NCI-H1092 (cell line): Measurements from ENCODE around the gene ZNF740.
"Not testable (repeated sequence)": the region's sequence is repeated elsewhere in the genome, so short reads cannot be mapped to it uniquely, and the experiment has no call there.

ENCODE experiments used
- DNase-seq: peaks from one replicate; lab custom pipeline; 2025; lab: John Stamatoyannopoulos, UW

The ZNF740 gene

DNA sequence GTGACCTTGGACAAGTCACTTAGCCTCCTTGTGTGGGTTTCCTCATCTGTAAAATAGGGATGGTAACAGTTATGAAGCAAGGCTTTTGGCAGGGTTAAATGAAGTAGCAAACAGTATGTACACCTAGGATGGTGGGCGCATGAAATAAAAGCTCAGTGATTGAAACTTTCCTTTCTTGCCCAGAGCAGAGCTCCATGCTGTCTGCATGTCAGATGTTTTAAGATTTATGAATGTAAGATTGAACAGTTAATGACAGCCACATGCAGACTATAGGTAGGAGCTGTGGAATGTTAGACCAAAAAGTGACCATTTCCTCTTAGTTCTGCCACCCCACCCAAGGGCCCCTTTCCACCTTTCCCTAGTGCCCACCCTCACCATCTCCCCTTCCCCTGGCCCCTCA lies 14.5 kb downstream of the ZNF740 start:
- no peak for DNase-seq

DNA sequence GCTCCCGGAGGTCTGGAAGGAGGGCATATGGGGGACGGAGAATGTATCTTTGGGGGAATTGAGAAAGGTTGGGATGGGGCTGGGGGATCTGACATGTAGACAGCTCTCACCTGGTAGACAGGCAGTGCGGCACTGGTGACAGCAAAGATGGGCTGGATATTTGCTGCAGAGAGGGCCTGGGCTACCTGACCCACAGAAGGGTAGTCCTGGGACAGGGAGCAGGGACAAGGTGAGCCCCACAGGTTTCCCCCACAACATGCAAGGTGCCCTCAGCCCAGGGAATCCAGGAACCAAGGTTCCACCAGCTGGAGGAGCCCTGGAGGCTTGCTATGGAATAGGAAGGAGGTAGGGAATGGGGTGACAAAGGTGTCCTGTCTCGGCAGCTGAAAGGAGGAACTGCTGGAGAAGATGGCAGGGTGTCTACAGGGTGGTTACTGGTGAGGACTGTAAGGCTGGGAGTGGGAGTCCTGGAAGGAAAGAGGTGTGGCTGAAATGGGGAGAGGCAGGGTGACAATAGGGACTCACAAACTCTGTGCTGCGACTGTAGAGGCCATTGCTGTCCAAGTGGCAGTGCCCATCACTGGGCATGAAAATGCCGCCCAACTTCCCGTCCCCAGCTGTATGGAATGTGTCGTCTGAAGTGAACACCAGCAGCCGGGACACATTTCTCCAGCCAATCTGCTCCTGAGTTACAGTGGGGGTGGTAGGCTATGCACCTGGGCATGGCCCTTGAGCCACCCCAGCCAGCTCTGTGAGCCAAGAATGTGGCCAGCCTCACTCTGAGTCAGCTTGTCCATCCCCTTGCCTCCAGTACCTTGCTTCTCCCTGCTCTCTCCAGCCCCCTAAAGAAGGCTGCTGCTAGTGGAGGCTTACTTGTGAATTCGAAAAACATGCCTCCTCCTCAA lies 15.2 kb downstream of the ZNF740 start:
- no peak for DNase-seq

DNA sequence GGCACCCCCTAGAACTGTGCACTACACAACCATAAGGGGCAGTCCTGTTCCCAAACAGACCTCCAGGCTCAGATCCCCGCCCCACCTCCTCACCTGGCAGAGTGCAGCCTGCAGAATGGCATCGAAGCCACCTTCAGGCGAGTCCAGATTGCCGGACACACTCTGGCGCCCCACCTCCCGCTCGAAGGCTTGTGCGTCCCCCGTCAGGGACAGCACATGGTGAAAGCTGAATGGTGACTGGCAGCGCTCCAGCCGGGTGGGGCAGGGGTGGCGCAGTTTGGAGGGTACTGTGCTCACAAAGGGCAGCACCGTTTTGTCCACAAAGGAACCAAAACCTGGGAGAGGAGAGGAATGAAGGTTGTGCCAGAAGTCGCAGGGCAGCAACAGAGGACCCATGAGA lies 16.0 kb downstream of the ZNF740 start:
- no peak for DNase-seq

DNA sequence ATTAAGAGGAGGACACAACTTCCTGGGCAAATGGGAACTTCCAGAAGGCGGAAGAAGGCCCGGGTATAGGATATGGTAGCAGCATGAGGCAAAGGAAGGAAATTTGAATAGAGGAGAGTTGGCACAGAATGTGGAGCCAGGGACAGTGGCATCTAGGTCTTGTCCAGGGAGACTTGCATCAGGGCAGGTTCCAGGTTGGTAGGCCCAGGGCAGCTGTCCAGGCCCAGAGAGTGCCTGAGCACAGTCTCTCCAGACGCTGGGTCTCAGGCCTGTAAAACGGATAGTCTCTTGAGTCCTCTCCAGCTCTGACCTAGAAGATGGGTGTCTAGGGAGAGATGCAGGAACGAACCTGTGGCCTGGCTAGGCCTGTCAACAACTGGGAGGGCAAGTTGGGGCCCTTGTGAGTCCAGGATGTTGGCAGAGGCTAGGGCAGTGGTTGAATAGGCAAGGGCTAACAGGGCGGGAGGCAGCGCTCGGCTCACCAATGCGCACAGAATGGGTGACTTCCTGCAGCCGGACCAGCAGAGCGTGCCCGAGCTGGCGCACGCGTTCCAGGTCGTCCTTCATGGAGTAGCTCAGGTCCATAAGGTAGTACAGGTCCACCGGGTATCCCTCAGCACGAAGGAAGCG lies 16.6 kb downstream of the ZNF740 start:
- no peak for DNase-seq

DNA sequence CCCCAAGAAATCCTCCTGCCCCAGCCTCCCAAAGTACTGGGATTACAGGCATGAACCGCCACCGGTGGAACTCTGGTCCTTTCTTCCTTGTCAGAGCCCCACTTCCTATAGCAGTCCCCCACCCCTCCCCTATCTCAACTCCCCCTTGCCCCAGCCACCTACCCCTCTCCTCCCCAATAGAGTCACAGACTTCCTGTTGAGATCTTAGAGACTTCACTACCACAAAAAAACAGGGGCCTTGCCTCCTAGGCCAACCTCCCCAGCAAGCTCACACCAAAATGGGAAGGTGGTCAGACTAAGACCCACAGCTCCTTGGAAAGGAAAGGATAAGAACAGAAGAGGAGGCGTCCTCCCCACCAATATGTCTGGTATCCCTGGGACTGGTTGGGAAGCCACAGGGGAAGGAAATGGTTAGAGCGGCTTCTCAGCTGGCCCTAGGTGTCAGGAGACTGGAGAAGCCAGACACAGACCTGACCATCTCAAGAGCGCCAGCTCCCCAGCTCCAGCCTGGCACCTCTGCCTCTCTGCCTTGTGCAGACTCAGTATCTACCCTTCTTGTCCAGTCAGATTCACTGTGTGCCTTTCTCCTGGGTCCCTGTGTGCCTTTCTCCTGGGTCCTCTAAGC lies 18.1 kb downstream of the ZNF740 start:
- DNase-seq = no peak

DNA sequence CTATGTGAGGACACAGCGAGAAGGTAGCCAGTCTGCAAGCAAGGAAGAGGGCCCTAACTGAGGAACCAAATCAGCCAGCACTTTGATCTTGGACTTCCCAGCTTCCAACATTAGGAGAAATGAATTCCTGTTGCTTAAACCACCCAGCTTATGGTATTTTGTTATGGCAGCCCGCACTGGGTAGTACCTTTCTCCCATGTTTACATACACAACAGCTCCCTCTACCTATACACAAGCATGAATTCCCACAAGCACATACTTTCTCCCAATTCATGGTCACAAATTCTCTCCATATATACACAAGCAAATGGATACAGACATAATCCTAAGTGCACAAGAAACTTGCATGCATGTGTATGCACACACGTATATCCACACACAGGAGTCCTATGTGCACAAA lies 19.2 kb downstream of the ZNF740 start:
- DNase-seq = no peak

DNA sequence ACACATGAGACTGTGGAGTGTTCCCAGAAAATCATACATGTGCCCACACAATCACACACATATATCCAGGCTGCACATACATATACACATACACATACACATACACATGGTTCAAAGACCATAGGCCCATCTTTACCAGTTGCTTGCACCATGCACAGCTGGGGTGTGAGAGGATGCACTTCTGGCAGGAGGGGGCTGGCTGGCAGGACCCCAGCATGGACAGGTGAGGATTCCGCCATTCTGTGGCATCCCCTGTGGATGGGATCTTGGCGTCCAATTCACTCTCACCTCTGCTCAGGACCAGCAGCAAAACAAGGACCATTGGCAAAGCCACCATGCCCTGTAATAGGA lies 19.6 kb downstream of the ZNF740 start:
- no peak for DNase-seq

DNA sequence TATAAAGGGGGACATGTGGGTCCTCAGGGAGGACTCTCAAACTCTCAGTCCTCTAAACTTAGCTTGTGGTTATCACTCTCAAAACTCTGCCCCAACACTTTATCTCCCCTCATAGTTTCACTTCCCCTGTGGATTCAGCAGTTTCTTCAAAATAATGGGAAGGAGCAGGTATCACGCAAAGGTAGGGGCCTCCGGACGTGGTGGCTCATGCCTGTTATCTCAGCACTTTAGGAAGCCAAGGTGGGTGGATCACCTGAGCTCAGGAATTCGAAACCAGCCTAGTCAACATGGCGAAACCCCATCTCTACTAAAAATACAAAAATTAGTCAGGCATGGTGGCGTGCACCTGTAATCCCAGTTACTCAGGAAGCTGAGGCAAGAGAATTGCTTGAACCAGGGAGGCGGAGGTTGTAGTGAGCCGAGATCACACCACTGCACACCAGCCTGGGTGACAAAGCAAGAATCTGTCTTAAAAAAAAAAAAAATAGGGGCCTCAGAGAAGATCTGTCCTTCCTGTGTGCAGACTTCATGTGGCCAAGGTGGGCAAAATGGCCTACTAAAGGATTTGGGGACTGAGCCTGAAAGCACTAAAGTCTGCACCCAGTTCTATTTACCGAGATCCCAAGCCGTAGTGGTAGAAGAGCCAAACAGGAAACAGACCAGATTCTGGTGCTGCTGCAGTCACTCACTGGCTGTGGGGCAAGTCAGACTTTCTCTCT lies 20.1 kb downstream of the ZNF740 start:
- no peak for DNase-seq

DNA sequence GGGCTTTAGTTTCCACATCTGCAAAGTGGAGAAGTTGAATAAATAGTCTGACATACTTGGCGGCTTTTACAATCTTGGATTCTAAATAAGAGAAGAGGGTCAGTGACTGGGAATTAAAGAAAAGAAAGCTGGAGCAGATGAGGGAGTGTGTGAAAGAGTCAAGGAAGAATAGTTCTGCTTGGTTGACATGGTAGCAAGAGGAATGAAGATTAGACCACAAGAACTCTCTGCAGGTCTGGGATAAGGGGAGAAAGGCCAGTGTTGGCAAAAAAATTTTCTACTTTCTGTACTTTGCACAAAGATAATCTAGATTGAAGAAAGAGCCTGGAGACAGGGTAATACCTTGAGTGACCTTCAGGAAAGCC lies 20.6 kb downstream of the ZNF740 start:
- DNase-seq = no peak

DNA sequence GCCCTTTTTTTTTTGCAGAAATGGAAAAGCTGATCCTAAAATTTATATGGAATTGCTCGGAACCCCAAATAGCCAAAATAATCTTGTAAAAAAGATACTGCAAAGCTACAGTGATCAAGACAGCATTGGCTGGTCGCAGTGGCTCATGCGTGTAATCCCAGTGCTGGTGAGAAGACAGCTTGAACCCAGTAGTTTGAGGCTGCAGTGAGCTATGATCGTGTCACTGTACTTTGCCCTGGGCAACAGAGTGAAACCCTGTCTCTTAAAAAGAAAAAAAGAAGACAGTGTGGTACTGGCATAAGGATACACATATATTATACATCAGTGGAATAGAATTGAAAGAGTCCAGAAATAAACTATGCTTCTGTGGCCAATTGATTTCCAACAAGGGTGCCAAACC lies 21.1 kb downstream of the ZNF740 start:
- no peak for DNase-seq

DNA sequence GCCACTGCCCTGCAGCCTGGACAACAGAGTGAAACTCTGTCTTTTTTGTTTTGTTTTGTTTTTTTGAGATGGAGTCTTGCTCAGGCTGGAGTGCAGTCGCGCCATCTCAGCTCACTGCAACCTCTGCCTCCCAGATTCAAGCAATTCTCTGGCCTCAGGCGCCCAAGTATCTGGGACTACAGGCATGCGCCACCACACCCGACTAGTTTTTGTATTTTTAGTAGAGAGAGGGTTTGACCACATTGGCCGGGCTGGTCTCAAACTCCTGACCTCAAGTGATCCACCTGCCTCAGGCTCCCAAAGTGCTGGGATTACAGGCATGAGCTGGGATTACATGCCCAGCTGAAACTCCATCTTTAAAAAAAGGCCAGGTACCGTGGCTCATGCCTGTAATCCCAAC lies 21.8 kb downstream of the ZNF740 start:
- not testable (repeated sequence) for DNase-seq

DNA sequence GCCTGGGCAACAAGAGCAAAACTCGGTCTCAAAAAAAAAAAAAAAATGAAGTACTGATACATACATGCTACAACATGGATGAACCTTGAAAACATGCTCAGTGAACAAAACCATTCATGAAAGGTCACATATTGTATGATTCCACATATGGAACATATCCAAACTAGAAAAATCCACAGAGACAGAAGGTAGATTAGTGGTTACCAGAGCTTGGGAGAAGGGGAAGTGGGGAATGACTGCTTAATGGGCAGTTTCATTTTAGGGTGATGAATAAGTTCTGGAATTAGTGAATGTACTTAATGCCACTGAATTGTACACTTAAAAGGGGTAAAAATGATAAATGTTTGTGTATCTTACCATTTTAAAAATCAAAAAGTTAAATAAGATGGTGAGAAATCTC lies 23.8 kb downstream of the ZNF740 start:
- no peak for DNase-seq

DNA sequence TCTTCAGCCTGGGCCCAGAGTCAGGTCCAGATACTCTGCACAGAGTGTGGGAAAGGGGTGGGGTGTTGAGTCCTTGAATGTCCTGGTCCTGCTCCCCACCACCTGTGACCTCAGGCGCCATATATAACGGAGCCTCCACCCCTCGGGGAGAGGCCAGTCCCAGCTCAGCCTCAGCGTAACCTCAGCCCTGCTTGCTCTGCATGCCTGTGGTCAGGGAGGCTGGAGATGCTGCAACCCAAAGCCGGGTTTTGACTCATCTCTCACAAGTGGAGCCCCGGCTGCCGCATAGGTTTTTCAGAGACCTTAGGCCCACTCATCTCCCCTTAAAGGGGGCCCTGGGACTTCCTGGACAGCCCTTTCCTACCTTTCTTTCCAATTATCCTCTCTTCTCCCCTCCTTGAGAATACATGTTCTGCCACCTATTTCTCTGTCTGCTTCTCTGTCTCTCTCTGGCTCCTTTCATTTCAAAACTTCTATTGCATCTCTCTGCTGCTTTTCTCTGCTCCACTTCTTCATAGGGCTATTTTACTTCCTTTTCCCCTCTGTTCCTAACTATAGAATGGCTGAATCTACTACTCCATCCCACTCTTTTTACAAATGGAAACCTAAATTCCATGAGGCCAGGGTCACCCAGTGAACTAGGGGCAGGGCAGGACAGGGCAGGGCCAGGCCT lies 25.4 kb downstream of the ZNF740 start:
- no peak for DNase-seq

DNA sequence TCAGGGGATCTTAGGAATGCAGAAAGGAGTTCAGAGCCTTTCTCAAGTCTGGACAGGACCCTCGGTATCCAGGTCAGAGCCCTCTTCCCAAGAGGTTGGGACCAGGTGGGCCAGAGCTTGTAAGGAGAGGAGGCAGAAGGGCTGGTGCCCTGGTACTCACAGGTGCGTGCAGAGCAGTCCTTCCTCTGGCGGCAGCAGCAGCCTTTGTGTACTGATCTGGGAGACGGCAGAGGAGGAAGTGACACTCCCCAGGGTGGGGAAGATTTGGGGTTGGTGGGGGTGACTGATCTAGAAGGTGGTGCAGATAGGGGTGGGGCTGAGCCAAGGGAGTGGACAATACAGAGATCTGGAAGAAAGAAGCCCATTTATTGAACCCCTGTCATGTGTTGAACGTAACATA lies 26.5 kb downstream of the ZNF740 start, which contains the start of gene ITGB7:
TSS of gene ITGB7 (minus strand) at position 210 of the 400 bp plus-strand sequence. CDS start 6,808 bp downstream, outside the sequence.
- no peak for DNase-seq

DNA sequence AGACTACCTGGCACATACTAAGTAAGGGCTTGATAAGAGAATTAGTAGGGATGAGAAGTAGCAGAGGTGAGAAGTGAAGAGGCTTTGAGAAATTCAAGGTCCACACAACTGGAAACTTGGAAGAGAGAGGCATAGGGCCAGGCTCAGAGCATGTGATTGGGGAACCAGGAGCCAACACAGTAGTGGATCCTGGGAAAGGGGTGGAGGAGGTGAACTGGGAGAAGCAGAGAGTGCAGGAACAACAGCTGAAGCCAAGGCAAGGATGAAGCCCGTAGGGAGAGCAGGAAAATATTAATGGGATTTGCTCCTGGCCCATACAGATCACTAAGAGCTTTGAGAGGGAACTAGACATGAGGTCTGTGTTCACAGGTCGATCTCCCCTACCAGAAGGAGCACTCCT lies 27.9 kb downstream of the ZNF740 start:
- no peak for DNase-seq

DNA sequence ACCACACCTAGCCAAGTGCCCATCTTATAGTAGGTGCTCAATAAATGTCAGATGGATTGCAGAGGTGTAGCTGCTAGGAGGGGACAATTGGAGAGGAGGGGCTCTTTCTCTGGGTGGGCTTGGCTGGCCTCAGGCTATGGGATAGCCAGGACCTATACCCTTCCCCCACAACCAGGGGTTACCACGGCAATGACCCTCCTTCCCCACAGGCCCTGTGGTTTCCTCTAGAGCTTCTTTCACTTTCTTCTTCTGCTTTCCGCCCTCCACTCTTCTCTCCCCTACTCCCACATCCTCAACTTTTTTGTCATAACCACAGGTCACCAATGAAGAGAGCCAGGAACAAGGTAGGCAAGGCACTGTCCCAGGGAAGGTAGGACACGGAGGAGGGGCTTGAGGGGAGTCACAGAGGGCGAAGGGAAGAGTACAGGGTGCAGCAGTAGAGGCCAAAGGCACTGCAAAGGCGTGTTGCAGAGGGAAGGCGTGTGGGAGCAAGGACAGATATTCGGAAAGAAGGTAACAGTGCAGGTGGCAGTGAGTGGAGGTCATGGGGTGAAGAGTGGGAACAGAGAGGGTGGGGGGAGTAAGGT lies 28.4 kb downstream of the ZNF740 start:
- DNase-seq = no peak

DNA sequence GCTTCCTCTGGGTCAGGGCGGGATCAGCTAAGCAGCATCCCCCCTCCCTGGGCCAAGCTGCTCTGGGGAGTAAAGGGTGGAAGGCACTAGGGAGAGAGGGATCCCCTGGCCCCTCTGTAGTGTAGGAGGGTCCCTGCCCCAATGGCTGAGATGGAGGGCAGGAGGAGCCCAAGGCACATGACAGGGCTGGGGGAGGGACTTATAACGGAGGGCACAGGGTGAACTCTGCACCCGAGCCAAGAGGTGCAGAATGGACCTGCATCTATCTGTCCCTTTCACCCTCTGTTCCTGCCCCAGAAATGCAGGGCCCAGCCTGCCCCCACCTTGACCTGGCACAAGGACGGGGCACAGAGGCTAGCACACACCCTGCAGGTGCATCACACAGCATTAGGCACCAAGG lies 30.3 kb downstream of the ZNF740 start:
- DNase-seq = no peak

DNA sequence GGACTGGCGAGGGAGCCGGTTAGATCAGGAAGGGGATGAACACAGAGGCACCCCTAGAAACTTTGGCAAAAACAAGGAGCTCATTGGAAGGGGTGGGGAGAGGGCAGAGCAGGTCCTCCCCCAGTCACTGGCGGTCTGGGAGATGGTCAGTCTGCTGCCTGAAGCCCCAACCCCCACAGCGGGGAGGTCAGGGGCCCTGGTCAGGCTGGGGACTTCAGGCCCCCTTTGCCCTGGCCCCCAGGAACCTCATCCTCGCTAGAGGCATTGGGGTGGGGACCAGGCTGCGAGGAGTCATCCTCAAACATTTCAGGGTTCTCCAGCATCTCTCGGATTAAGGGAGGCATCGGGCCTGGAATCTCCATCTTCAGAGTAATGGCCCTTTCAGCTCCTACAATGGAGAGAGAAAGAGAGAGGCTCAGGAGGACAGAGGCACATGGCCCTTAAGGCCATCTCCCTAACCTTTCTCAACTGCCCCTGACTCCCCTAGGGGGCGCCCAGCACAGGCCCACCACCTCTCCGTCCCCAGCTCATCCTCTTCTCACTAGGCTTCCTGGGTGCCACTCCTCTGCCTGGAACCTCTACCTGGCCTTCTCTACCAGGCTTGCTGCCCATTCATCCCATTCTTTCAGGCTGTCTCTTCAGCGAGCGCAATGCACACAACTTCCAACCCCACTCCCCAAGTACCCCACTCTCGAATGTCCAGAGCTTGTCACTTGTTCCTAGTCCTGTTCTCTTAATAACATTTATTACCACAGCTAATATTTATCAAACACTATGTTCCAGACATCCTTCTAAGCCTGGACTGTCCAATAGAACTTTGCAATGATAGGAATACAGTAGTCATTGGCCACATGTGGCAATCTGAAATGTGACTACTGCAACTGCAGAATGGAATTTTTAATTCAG lies 31.2 kb downstream of the ZNF740 start:
- DNase-seq = no peak

DNA sequence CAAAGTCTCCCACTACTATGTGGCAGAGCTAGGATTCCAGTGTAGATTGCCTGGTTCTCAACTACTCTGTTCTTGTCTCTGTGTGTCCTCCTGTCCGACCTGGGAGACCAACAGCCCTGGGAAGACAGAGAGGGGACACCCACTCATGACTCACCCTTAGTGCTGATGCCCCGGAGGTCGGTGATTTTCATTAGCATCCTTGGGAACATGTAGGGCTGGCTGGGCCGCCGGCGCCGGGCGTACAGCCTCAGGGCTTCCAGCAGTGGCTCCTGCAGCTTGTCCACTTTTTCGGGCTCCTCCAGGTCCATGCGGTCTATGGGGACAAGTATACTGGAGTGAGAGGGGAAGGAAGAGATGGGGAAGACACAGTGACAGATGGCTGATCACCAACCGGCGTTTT lies 32.4 kb downstream of the ZNF740 start:
- DNase-seq = no peak

DNA sequence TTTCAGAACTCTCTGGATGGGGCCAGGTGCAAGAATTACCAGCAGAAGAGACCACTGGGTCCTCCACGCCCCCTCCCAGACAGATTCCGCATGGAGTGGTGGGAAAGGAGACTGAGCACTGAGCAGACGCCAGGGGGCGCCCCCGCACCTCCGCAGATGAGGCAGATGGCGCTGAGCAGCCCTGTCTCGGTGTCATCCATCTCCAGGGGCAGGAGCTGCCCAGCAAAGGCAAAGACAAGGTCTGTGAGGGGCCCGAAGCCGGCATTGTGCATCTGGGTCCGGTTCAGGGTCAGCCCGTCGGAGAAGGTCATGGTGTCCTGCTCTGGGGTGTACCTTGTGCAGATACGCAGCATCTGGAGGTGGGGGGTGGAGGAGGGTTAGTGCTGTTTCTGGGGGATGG lies 32.8 kb downstream of the ZNF740 start:
- peak; percentile 41 for DNase-seq

DNA sequence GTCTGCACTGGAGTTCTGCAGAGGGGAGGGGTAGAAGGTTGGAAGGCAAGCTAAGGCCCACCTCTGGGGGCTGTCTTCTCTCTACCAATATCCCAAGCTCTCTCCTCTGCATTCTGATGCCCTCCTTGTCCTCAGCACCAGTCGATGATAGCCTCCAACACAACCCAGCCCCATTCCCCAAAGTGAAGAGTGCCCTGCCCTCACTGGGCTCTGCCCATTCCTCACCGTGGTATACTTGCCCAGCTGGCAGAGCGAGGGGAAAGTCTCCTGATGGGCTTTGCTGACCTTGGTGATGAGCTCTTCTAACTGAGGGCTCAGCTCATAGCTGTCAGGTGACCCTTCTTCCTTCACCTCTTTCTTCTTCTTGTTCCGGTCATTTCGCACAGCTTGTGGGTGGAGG lies 33.7 kb downstream of the ZNF740 start:
- DNase-seq = no peak
